Upper lobe of left lung (tissue), 4 donors: ENCODE measurements around the gene BOD1.

Source experiments
- POLR2A ChIP-seq, 4 donors: fragments of 450-650 bp; IDR thresholded peaks; one replicate each; pipeline ENCODE4 v1.5.1; 2016 to 2017; ENCODE audit warnings: antibody characterized with exemption in 4 of 4, mild to moderate bottlenecking in 2 of 4
- POLR2AphosphoS5 ChIP-seq, 2 donors: sonication (generic); formaldehyde crosslinking; IDR thresholded peaks; one replicate each; pipeline ENCODE4 v1.5.1; 2017; ENCODE audit warnings: antibody characterized with exemption in 2 of 2
- TF ChIP-seq, protein P1 (sequence below), 6 experiments: fragments of 450-650 bp in 4 of 6; fragments of 200-600 bp in 2 of 6; sonication (generic) in 2 of 6; IDR thresholded peaks; one replicate each; pipeline ENCODE4 v1.5.1; 2016 to 2019; ENCODE audit warnings: antibody characterized with exemption in 6 of 6

DNA sequence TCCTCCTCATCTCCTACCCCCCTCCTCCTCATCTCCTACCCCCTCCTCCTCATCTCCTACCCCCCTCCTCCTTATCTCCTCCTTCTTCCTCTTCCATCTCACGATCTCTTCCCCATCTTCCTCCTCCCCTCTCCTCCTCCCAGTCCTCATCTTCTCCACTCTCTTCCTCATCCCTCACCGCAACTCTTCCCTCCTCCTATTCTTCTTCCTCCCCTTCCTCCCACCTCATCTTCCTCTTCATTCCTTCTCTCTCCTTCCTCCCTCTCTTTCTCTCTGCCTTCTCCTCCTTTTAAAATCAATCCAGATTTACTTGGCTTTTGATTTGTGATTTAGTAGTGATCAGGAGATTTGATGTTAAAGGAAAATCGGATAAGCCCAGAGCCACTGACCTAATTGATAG, 15.0 kb upstream of the BOD1 start:
- no peak for TF ChIP-seq POLR2A (IDR thresholded peaks at IDR 0.05)
- no peak for TF ChIP-seq POLR2AphosphoS5 (IDR thresholded peaks at IDR 0.05)
- TF ChIP-seq, protein P1, sequence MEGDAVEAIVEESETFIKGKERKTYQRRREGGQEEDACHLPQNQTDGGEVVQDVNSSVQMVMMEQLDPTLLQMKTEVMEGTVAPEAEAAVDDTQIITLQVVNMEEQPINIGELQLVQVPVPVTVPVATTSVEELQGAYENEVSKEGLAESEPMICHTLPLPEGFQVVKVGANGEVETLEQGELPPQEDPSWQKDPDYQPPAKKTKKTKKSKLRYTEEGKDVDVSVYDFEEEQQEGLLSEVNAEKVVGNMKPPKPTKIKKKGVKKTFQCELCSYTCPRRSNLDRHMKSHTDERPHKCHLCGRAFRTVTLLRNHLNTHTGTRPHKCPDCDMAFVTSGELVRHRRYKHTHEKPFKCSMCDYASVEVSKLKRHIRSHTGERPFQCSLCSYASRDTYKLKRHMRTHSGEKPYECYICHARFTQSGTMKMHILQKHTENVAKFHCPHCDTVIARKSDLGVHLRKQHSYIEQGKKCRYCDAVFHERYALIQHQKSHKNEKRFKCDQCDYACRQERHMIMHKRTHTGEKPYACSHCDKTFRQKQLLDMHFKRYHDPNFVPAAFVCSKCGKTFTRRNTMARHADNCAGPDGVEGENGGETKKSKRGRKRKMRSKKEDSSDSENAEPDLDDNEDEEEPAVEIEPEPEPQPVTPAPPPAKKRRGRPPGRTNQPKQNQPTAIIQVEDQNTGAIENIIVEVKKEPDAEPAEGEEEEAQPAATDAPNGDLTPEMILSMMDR (IDR thresholded peaks at IDR 0.05): no peak
